NCI-H2107 treated with DMSO at 0.1 percent for 48 hours (cell line): Measurements from ENCODE around the gene ADCY2.

ENCODE experiments used
- DNase-seq: peaks from one replicate; lab custom pipeline; 2025; ENCODE audit not compliant: unreplicated experiment; lab: John Stamatoyannopoulos, UW

Gene ADCY2

DNA sequence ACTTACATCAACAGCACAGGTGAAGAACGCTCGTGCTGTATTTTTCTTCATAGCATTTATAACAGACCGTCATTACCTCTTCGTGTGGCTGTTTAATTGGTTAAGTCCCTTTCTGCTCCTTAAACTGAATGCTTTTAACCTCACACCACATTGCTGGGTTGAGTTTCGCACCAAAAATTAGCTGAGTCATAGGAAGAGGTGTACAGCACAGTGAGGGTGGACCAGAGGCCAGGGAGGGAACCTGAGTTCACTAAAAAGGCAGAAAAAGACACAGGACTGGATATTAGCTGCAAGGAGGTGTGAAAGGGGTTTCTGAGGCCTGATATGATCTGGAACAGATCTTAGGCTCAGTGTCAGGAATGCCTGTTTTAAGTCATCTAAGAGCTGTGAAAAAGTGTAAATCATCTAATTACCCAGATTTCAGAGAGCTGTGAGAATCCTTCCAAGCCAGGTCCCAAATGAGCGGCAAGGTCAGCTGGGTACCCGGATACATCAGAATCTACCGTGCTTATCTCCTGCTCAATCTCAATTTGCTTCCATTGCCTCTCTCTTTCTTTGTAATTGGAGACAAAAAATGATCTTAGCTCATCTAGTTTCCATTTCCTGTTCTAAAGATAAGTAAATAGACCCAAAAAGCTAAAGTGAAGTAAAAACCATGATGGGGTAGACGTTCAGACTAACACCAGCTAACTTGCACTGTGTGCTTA, 462.1 kb downstream of the ADCY2 start:
- DNase-seq, result no peak

DNA sequence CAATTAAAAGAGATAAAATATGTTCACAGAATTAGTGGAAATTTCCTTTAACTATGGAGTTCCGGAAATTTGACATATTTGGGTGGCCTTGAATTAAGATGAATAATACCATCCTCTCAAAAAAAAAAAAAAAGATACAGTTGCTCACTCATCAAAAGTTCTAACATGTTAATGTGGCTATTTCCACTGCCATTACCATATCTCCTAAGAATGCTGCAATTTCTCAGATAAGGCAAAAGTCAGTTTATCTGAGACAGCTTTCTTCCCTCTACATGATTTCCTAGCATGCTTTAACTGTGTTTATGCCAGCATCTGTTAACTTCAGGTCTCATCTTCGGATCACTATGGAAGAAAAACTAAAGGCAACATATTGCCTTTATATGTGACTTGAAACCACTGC, 470.3 kb downstream of the ADCY2 start:
- DNase-seq, result no peak

DNA sequence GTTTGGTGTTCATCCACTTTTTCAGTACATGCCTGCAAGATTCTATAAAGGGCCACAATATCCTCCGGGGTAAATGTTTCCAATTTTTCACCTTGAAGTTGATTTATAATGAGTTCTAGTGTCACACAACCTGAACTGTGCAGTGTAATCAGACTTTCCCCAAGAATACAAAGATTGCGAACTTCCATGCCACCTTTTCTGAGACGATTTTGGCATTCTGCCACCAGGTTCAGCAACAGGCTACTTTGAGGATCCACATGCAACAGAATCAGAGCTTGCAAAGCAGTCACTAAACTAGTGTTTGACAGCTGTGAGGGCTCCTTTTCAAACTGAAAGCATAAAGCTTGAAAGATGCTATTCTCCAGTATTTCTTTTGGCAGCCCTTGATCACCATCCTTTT, 471.3 kb downstream of the ADCY2 start:
- no peak for DNase-seq

DNA sequence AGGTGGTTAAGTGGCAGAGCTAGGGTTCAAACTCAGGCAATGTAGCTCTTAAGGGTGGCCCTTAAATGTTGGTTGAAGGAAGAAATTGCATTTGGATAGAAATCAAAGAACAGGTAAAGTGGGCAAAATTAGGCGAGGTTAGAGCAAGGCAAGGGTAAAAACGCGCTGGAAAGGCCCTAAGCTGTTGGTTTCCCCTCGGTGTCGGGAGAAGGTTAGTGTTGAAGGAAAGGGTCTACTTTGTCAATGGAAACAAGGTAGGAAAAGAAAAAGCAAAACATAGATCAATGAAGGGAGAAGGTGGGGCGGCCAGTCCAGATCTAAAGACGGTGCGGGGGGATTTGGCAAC, 472.5 kb downstream of the ADCY2 start:
- no peak for DNase-seq

DNA sequence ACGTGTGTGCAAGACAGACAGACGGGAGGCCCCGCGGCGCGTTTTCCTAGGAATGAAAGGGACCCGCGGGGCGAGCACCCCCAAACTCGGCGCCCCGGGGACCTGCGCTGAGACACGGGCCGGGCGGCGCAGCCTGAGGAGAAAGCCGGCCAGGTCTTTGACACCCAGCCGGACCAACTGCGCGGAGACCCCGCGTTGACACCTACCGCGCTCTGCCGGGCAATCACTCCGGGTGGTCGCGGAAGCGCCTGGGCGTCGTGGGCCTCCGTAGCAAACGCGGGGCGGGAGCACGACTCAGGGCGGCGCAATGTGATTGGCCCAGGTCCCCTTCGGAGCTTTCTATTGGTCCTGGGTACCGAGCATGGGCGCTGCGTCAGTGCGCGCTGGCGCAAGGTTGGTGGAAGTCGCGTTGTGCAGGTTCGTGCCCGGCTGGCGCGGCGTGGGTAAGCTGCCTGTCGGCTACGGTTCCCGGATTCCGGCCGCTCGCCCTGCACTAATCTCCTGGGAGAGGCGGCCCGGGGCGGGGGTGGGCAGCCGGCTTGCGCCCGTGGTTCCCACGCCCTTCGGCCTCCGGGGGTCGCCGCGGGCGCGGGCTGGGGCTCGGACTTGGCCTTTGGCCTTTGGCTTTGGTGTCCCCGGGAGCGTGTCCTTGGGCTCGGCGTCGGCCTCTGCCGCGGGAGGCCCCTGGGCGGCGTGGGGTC, 473.0 kb downstream of the ADCY2 start, which contains the start of the genes FASTKD3 and MTRR:
Gene FASTKD3, minus strand, starts transcription at position 259 of the 701 bp plus-strand sequence. CDS start 948 bp downstream, outside the sequence.
Gene MTRR, plus strand, starts transcription at position 376 of the 701 bp plus-strand sequence. CDS start 1,647 bp downstream, outside the sequence.
- DNase-seq, result peak; percentile 89

DNA sequence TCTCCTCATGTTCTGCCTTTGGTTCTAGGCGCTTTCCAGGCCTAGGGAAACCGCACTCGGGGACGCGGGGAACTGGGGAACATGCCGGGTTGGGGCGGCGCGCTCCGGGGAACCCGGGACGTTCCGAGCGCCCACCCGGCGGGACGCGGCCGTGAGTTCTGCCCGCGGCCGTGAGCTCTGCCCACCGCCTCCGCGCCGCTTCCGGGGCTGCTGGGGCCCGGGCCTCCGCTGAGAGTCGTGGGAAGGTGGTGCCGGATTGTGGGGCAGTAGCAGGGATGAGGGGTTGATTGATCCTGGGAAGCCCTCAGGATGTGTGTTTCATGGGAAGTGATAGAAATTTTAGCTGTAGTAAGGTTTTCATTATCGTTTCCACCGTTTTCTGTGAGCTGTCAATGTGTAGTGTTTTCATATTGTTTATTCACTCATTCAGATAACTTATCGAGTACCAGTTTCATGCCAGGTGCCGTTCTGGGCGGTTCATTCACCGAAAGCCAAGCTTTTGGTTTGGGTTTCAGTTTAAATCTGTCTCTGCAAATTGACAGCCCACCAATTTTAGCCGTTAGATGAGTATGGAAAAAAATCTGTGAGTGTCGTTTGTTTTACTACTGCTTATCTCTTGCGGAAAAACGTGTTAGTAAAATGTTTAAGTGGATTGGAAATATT, 473.7 kb downstream of the ADCY2 start:
- no peak for DNase-seq

DNA sequence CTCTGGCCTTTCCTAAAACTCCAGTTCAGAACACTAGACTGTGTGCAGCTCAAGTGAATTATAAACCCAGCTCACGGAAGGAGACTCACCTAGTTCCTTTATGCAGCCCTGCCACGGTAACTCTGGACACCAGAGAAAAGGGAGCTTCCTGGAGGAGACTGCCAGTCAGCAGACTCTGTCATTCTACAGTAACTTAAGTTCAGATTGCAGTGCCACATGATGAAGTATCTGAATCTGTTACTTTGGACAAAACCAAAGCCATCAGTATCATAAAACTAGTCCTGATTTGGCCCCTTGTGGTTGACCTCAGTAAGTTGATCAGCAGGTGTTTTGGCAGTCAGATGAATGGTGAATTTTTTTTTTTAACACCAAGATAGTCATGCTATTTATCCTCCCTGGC, 475.7 kb downstream of the ADCY2 start:
- no peak for DNase-seq

DNA sequence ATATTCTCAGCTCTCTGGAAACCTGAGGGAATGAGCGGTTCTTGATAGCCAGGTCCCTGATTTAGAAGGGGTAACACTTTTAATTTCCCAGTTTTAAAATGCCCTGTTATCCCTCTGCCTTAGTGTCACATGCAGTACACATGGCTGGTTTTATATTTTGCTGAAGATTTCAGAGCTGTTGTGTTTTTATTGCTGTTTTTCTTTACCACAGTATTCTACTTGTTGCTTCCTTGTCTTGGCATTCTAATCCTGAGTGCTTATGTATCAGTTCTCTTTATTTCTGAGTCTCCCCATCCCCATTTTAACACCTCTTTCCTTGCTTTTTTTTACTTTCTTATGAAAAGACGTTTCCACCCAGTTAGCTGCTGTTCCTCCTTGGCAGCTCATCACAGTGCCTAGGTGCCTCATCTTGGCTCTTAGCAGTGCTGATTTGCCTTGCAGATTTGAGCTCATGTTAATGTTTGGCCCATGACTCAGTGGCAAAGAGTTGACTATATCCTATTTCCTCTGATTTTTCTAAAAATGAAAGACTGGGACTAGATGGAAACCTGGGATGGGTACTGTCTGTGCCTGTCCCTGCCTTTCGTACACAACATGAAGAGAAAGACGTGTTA, 476.7 kb downstream of the ADCY2 start:
- no peak for DNase-seq

DNA sequence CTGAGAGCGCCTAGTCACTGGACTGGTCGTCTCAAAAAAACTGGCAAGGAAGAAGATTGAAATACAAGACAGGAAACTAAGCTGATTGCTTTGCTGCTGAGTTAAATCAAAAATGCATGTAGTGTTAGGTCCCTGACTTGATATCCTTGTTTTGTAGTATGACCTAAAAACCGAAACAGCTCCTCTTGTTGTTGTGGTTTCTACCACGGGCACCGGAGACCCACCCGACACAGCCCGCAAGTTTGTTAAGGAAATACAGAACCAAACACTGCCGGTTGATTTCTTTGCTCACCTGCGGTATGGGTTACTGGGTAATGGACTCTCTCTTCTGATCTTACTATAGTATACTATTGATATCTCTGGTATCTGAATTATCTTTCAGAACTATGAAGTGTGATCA, 477.3 kb downstream of the ADCY2 start:
- no peak for DNase-seq

DNA sequence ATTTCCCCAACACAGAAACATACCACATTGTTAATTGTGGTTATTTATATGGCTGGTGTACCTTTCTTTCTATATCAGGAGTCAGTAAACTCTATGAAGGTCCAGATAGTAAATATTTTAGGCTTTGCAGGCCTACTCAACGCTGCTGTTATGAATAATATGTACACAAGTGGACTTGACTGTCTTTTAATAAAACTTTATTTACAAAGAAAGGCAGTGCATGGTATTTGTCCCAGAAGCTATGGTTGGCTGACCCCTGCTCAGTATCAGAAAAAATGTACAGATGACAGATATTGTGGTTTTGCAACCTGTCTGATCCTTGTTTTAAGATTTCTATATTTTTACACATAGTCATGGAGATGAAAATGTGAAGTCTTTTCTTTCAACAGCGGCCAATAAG, 478.7 kb downstream of the ADCY2 start:
- no peak for DNase-seq

DNA sequence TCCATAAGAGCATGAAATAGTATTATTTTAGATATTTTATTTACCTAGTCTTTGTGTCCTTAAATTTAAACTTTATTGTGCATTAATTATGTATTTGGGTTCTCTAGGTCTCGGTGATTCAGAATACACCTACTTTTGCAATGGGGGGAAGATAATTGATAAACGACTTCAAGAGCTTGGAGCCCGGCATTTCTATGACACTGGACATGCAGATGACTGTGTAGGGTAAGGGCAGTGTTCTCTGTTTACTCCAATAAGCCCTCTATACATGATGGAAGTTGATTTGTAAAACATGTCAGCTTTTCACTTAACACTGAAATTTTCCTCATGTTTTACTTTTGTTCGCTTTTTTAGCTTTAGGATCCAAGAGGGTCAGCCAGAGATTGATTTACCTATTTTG, 479.2 kb downstream of the ADCY2 start:
- no peak for DNase-seq

DNA sequence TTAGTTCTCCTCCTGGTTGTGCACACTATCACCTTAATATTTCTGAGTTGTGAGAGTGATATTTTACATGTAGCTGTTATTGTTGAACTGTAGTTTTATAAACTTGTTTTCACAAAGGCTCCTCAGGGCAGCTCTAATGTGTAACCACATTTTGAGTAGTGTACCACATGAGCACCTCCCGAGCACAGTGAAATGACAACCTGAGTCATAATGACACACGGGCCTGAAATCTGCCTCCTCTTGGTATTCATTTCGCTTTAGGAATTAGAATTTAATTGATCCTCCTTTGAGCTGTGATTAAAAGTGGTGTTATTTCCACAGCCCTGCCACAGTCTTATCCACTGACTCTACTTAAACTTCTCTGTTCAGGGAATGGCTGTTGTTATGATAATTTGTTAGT, 480.9 kb downstream of the ADCY2 start:
- no peak for DNase-seq

DNA sequence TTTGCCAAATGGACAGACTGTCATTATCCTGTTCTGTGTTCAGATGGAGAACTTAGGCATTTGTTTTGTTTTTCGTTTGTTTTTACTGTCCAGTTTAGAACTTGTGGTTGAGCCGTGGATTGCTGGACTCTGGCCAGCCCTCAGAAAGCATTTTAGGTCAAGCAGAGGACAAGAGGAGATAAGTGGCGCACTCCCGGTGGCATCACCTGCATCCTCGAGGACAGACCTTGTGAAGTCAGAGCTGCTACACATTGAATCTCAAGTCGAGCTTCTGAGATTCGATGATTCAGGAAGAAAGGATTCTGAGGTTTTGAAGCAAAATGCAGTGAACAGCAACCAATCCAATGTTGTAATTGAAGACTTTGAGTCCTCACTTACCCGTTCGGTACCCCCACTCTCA, 481.9 kb downstream of the ADCY2 start:
- no peak for DNase-seq

DNA sequence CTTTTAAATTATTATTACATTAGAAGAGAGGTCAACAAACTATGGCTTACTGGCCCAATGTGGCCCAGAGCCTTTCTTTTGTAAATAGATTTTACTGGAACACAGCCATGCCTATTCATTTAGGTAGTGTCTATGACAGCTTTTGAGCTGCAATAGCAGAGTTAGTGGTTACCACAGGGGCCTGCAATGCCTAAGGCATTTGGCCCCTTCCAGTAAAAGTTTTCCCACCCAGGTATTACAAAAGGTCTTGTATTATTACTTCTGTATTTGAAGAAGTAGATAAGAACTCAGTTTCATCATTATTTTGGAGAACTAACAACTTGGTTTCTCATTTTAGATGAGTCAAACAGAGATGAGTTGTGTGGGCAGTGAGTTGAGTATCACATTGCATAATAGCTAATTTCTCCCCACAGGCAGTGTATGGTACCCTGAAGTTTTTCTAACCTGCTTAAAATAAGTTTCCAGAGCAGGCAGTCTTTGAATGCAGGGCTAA, 482.5 kb downstream of the ADCY2 start:
- no peak for DNase-seq
